Gastrocnemius medialis (tissue), 4 donors: ENCODE measurements around the gene SGO2.

Source experiments
- POLR2A ChIP-seq, 2 donors: fragments of 450-650 bp; IDR thresholded peaks; one replicate each; pipeline ENCODE4 v1.6.1; 2017; ENCODE audit warnings: antibody characterized with exemption in 2 of 2, mild to moderate bottlenecking in 2 of 2, moderate library complexity in 2 of 2
- TF ChIP-seq, protein P1 (sequence below), 5 experiments: fragments of 450-650 bp in 3 of 5; fragments of 200-600 bp in 2 of 5; sonication (generic) in 2 of 5; IDR thresholded peaks in 4 of 5; conservative IDR thresholded peaks in 1 of 5; 1 replicate in 4 of 5; 2 replicates in 1 of 5; pipeline ENCODE4 v1.5.1; 2016 to 2019; ENCODE audit warnings: antibody characterized with exemption in 5 of 5, mild to moderate bottlenecking in 3 of 5, moderate library complexity in 3 of 5

DNA sequence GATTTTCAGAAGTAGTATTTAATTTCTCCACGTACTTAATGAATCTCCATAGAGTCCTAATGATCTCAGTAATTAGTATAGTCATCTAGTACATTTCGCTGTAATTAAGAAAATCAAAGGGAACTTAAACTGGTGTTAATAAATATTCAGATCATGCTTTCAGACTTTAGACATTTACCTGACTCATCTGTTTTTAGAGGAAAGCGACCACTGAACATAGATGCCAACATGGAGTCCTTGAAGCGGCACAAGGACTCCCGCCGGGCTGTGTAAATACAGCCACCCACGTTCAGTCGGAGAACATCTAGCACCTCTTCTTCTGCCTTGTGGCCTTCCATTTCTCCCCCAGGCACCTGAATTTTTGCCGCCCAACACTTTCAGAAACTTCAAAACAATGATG is 19.3 kb upstream of the SGO2 start:
- TF ChIP-seq, protein P1, sequence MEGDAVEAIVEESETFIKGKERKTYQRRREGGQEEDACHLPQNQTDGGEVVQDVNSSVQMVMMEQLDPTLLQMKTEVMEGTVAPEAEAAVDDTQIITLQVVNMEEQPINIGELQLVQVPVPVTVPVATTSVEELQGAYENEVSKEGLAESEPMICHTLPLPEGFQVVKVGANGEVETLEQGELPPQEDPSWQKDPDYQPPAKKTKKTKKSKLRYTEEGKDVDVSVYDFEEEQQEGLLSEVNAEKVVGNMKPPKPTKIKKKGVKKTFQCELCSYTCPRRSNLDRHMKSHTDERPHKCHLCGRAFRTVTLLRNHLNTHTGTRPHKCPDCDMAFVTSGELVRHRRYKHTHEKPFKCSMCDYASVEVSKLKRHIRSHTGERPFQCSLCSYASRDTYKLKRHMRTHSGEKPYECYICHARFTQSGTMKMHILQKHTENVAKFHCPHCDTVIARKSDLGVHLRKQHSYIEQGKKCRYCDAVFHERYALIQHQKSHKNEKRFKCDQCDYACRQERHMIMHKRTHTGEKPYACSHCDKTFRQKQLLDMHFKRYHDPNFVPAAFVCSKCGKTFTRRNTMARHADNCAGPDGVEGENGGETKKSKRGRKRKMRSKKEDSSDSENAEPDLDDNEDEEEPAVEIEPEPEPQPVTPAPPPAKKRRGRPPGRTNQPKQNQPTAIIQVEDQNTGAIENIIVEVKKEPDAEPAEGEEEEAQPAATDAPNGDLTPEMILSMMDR (IDR thresholded peaks at IDR 0.05 in 4 of 5, conservative IDR thresholded peaks at IDR 0.05 in 1 of 5), result no peak
- TF ChIP-seq POLR2A (IDR thresholded peaks at IDR 0.05), result no peak
